H1 (cell line): Measurements from ENCODE around the gene GMNC. TPM values are rescaled to one million over a fixed set of nuclear protein-coding genes. Genes with fewer than 3 reads are reported as not detected.

Experiments
- CTCF ChIA-PET: fragments of 300-600 bp; sonication (Branson Sonifier 250); formaldehyde crosslinking; loops from one replicate; lab custom pipeline; 2021; ENCODE audit not compliant: partially characterized antibody; lab: Charles Lee
- POLR2A ChIA-PET: fragments of 300-600 bp; sonication (Branson Sonifier 250); formaldehyde crosslinking; loops from one replicate; lab custom pipeline; 2021; ENCODE audit warnings: inconsistent platforms; ENCODE audit not compliant: partially characterized antibody; lab: Charles Lee
- DNase-seq, 2 experiments: peaks; one replicate each; pipeline versions ENCODE4 v3.0.0 to v3.0.0-alpha.2; 2010 to 2022; ENCODE audit warnings: low spot score in 2 of 2, low read depth in 1 of 2, mixed read lengths in 1 of 2
- FAIRE-seq: peaks from 2 replicates; lab custom pipeline; 2011; peaks lifted over from hg19 to GRCh38; lab: Jason Lieb, UNC
- H2AFZ ChIP-seq: 2 replicates; pipeline ENCODE4 v1.8.1; 2012; ENCODE audit warnings: low read length, inconsistent platforms
- H2AK5ac ChIP-seq: 2 replicates; pipeline ENCODE4 v1.6.1; 2013; ENCODE audit warnings: low read depth, low read length
- H2BK120ac ChIP-seq: replicated peaks from 2 replicates; pipeline ENCODE3; 2013; ENCODE audit warnings: low read depth, low read length, inconsistent platforms
- H2BK12ac ChIP-seq: 2 replicates; pipeline ENCODE4 v1.6.1; 2013; ENCODE audit warnings: low read depth, low read length
- H2BK15ac ChIP-seq: 2 replicates; pipeline ENCODE4 v1.6.1; 2013; ENCODE audit warnings: low read length
- H2BK20ac ChIP-seq: 2 replicates; pipeline ENCODE4 v1.6.1; 2013; ENCODE audit warnings: low read length
- H2BK5ac ChIP-seq: 2 replicates; pipeline ENCODE4 v1.6.1; 2013; ENCODE audit warnings: low read depth, low read length
- H3K14ac ChIP-seq: 2 replicates; pipeline ENCODE4 v1.6.1; 2013; ENCODE audit warnings: inconsistent platforms; ENCODE audit not compliant: insufficient read length
- H3K18ac ChIP-seq: 2 replicates; pipeline ENCODE4 v1.6.1; 2013; ENCODE audit warnings: low read length; ENCODE audit errors: extremely low read depth
- H3K23ac ChIP-seq: 2 replicates; pipeline ENCODE4 v1.6.1; 2013; ENCODE audit warnings: inconsistent platforms; ENCODE audit not compliant: insufficient read length
- H3K23me2 ChIP-seq: 2 replicates; pipeline ENCODE4 v1.6.1; 2013; ENCODE audit warnings: low read depth, low read length
- H3K27ac ChIP-seq: 2 replicates; pipeline ENCODE4 v1.6.1; 2011; ENCODE audit warnings: low read depth, low read length, inconsistent platforms
- H3K27me3 ChIP-seq, 4 experiments: replicated peaks in 1 of 4; 1 replicate in 1 of 4; 2 replicates in 3 of 4; pipeline versions ENCODE4 v1.6.1 to v1.8.1; 2011 to 2013; ENCODE audit warnings: low read length in 3 of 4, mild to moderate bottlenecking in 3 of 4, inconsistent platforms in 2 of 4, mixed read lengths in 2 of 4, moderate library complexity in 1 of 4; ENCODE audit not compliant: control insufficient read depth in 3 of 4, insufficient read depth in 3 of 4; ENCODE audit errors: extremely low read depth in 1 of 4
- H3K36me3 ChIP-seq, 4 experiments: 2 replicates each; pipeline versions ENCODE4 v1.6.1 to v1.8.1; 2011 to 2013; ENCODE audit warnings: mild to moderate bottlenecking in 4 of 4, low read length in 3 of 4, moderate library complexity in 2 of 4, control low read depth in 1 of 4, inconsistent platforms in 1 of 4; ENCODE audit not compliant: insufficient read depth in 4 of 4, control insufficient read depth in 2 of 4
- H3K4ac ChIP-seq: replicated peaks from 2 replicates; pipeline ENCODE3; 2013; ENCODE audit warnings: low read length, low read depth, mixed read lengths, inconsistent platforms; ENCODE audit not compliant: insufficient read length
- H3K4me1 ChIP-seq, 4 experiments: replicated peaks in 1 of 4; 1 replicate in 1 of 4; 2 replicates in 3 of 4; pipeline versions ENCODE4 v1.6.1 to v1.8.1; 2011 to 2013; ENCODE audit warnings: low read length in 3 of 4, inconsistent platforms in 2 of 4, mixed read lengths in 1 of 4; ENCODE audit not compliant: insufficient read depth in 4 of 4, control insufficient read depth in 3 of 4
- H3K4me2 ChIP-seq, 2 experiments: 2 replicates each; pipeline versions ENCODE4 v1.6.1 to v1.8.1; 2011 to 2013; ENCODE audit warnings: low read depth in 2 of 2, low read length in 2 of 2, control low read depth in 1 of 2, inconsistent platforms in 1 of 2, mild to moderate bottlenecking in 1 of 2; ENCODE audit not compliant: insufficient read depth in 1 of 2
- H3K4me3 ChIP-seq, 4 experiments: fragments of 200-600, 300-600 bp in 1 of 4; sonication (generic), shearing (Covaris generic), sonication (Bioruptor Twin) in 1 of 4; 2 replicates each; pipeline versions ENCODE4 v1.5.1 to v1.8.1; 2011 to 2016; ENCODE audit warnings: low read length in 4 of 4, low read depth in 3 of 4, control low read depth in 2 of 4, inconsistent platforms in 2 of 4, mild to moderate bottlenecking in 2 of 4, mixed read lengths in 1 of 4, moderate library complexity in 1 of 4; ENCODE audit not compliant: insufficient read depth in 2 of 4; ENCODE audit errors: extremely low read depth in 1 of 4
- H3K56ac ChIP-seq: replicated peaks from 2 replicates; pipeline ENCODE3; 2013; ENCODE audit warnings: low read depth, mild to moderate bottlenecking, mixed read lengths, low read length, inconsistent platforms; ENCODE audit not compliant: insufficient read length
- H3K79me1 ChIP-seq: 2 replicates; pipeline ENCODE4 v1.6.1; 2013; ENCODE audit warnings: low read depth, low read length, control low read depth
- H3K79me2 ChIP-seq, 2 experiments: 2 replicates each; pipeline versions ENCODE4 v1.6.1 to v1.8.1; 2012 to 2013; ENCODE audit warnings: low read length in 2 of 2, mild to moderate bottlenecking in 2 of 2, inconsistent platforms in 1 of 2; ENCODE audit not compliant: insufficient read depth in 2 of 2, control insufficient read depth in 1 of 2
- H3K9ac ChIP-seq, 4 experiments: replicated peaks in 1 of 4; 1 replicate in 1 of 4; 2 replicates in 3 of 4; pipeline versions ENCODE4 v1.6.1 to v1.8.1; 2011 to 2013; ENCODE audit warnings: low read depth in 3 of 4, low read length in 3 of 4, control low read depth in 2 of 4, mild to moderate bottlenecking in 2 of 4, moderate library complexity in 2 of 4, inconsistent platforms in 1 of 4; ENCODE audit errors: extremely low read depth in 1 of 4
- H3K9me3 ChIP-seq, 2 experiments: 2 replicates each; pipeline versions ENCODE4 v1.6.1 to v1.8.1; 2012 to 2013; ENCODE audit warnings: mild to moderate bottlenecking in 2 of 2, moderate library complexity in 2 of 2, control low read depth in 1 of 2, inconsistent platforms in 1 of 2, low read depth in 1 of 2, low read length in 1 of 2, mixed read lengths in 1 of 2; ENCODE audit not compliant: insufficient read depth in 2 of 2
- H4K20me1 ChIP-seq, 2 experiments: replicated peaks in 1 of 2; 2 replicates each; pipeline versions ENCODE3 to v1.8.1; 2011 to 2013; ENCODE audit warnings: inconsistent platforms in 2 of 2, low read length in 2 of 2, mild to moderate bottlenecking in 1 of 2; ENCODE audit not compliant: insufficient read depth in 2 of 2, control insufficient read depth in 1 of 2
- H4K5ac ChIP-seq: 2 replicates; pipeline ENCODE4 v1.6.1; 2013; ENCODE audit warnings: low read length, low read depth, mixed read lengths, inconsistent platforms; ENCODE audit not compliant: insufficient read length
- H4K8ac ChIP-seq: 2 replicates; pipeline ENCODE4 v1.8.0; 2013; ENCODE audit warnings: mild to moderate bottlenecking, moderate library complexity, low read length, inconsistent platforms; ENCODE audit not compliant: insufficient read depth; ENCODE audit errors: extremely low read depth
- H4K91ac ChIP-seq: replicated peaks from 2 replicates; pipeline ENCODE3; 2013; ENCODE audit warnings: low read length, mixed read lengths, inconsistent platforms; ENCODE audit not compliant: insufficient read length
- CTCF ChIP-seq, 3 experiments: IDR thresholded peaks; 1 replicate in 2 of 3; 2 replicates in 1 of 3; pipeline versions ENCODE4 v1.5.1 to v1.6.1; 2011; ENCODE audit warnings: low read length in 3 of 3, mild to moderate bottlenecking in 3 of 3, inconsistent platforms in 2 of 3, low read depth in 1 of 3, moderate library complexity in 1 of 3; ENCODE audit not compliant: insufficient read depth in 1 of 3; ENCODE audit errors: control extremely low read depth in 1 of 3
- RAD21 ChIP-seq, 2 experiments: IDR thresholded peaks in 1 of 2; conservative IDR thresholded peaks in 1 of 2; 2 replicates each; pipeline ENCODE4 v1.6.1; 2011; ENCODE audit warnings: low read depth in 2 of 2, low read length in 2 of 2, improper control_type of control experiment in 1 of 2, inconsistent platforms in 1 of 2, mild to moderate bottlenecking in 1 of 2, moderate library complexity in 1 of 2
- RFX5 ChIP-seq: IDR thresholded peaks from 2 replicates; pipeline ENCODE4 v1.6.1; 2011; ENCODE audit warnings: low read depth, low read length, improper control_type of control experiment, borderline replicate concordance
- WGBS, 2 experiments: shearing (Covaris generic) in 1 of 2; methylation state at CpG; one replicate each; pipeline versions ENCODE4 v1.1.6 to v1.1.7; 2013 to 2015; ENCODE audit warnings: low lambda C conversion rate in 2 of 2, mixed read lengths in 2 of 2, inconsistent platforms in 1 of 2, low coverage in 1 of 2, missing lambda C conversion rate in 1 of 2; ENCODE audit not compliant: insufficient replicate concordance in 2 of 2, insufficient coverage in 1 of 2, insufficient read length in 1 of 2; ENCODE audit errors: extremely low coverage in 1 of 2, missing lambda C conversion rate in 1 of 2; 5-methylcytosine and 5-hydroxymethylcytosine counted together
- polyA plus RNA-seq, 7 experiments: library from polyadenylated mRNA; depleted of rRNA in 3 of 7; stranded (reverse) in 5 of 7; unstranded in 2 of 7; fragments of >200 nt in 5 of 7; fragments of 200-250 nt in 2 of 7; gene quantifications; 1 replicate in 5 of 7; 2 replicates in 1 of 7; 4 replicates in 1 of 7; pipeline versions ENCODE4 v1.2.1 to v1.2.3, GENCODE V29; 2011 to 2013; ENCODE audit warnings: missing spikeins in 2 of 7, mixed read lengths in 2 of 7
- total RNA-seq: library from RNA; stranded (reverse); fragmentation: NEBNext Ultra II Directional; extraction: Animal tissue kit (Norgen Biotek cat#: 25700); gene quantifications from 2 replicates; pipeline ENCODE4 v1.2.1, GENCODE V29; 2021

The GMNC gene
- total and polyA plus RNA-seq, 2 of the 8 experiments (the other 6 are each of a cell fraction or from before 2014, with no cell fraction given) = 0.05 to 0.24 TPM

- DNase-seq = peak in 1 of 2 experiments; percentile 68
- no peak overlapping the region for H3K56ac ChIP-seq
- no peak overlapping the region for H3K4ac ChIP-seq
- no peak overlapping the region for H3K14ac ChIP-seq
- POLR2A ChIA-PET = no interaction called here
- H3K27ac ChIP-seq = no peak overlapping the region
- no peak overlapping the region for H3K18ac ChIP-seq
- H3K36me3 ChIP-seq = no peaks in the 10 kb centered on the region
- no peak overlapping the region for H2BK12ac ChIP-seq
- H3K4me2 ChIP-seq = no peak overlapping the region
- FAIRE-seq = no peak
- no peak overlapping the region for H2AK5ac ChIP-seq
- H4K91ac ChIP-seq = no peak overlapping the region
- no peaks in the 10 kb centered on the region for H4K20me1 ChIP-seq
- H3K9ac ChIP-seq = no peak overlapping the region
- CTCF ChIA-PET = no interaction called here
- no peaks in the 10 kb centered on the region for H3K79me2 ChIP-seq
- H2BK20ac ChIP-seq = no peak overlapping the region
- H2BK120ac ChIP-seq = no peak overlapping the region
- H3K23me2 ChIP-seq = no peaks in the 10 kb centered on the region; the same call in 1 of the 2 replicates
- 85% methylated on average over 15 of the region's 17 CpGs; no CpG with 5 or more reads in 1 of the 2 experiments for WGBS, 2 experiments
- H3K9me3 ChIP-seq = peaks cover 0 to 3% of the 10 kb centered on the region in 2 experiments; a peak in 1 of 4 replicates
- H3K4me1 ChIP-seq = no peaks in the 10 kb centered on the region
- H4K8ac ChIP-seq = no peak overlapping the region
- no peak overlapping the region for H2BK5ac ChIP-seq
- no peak overlapping the region for H3K4me3 ChIP-seq
- no peak overlapping the region for H4K5ac ChIP-seq
- no peaks in the 10 kb centered on the region for H3K79me1 ChIP-seq
- H2AFZ ChIP-seq = no peak overlapping the region
- TF ChIP-seq CTCF (IDR thresholded peaks at IDR 0.05; ENCODE audit: control extremely low read depth in 1 of 3, insufficient read depth in 1 of 3, low read depth in 1 of 3, low read length in 3 of 3) (peak; percentile 47 to 54 (median 53)), RAD21 (IDR thresholded peaks at IDR 0.05 in 1 of 2, conservative IDR thresholded peaks at IDR 0.05 in 1 of 2; ENCODE audit: low read depth in 2 of 2, low read length in 2 of 2) (peak; percentile 39 to 44), RFX5 (no peak)
- no peak overlapping the region for H3K23ac ChIP-seq
- no peak overlapping the region for H2BK15ac ChIP-seq
- H3K27me3 ChIP-seq = no peaks in the 10 kb centered on the region
Observed at GRCh38 chr3:190877925-190878324, 15.4 kb upstream of the GMNC start.
